22Rv1 (cell line): ENCODE measurements around the gene EMX2.

ENCODE experiments used
- H3K27ac ChIP-seq: fragments of 450-650 bp; 2 replicates; pipeline ENCODE4 v1.5.1; 2017
- ZFX ChIP-seq: fragments of 450-650 bp; IDR thresholded peaks from 2 replicates; pipeline ENCODE4 v1.6.1; 2017; ENCODE audit warnings: antibody characterized with exemption, borderline replicate concordance
- TF ChIP-seq, protein P1 (sequence below): fragments of 450-650 bp; IDR thresholded peaks from 2 replicates; pipeline ENCODE4 v1.5.1; 2017; ENCODE audit warnings: mild to moderate bottlenecking

EMX2 gene

DNA sequence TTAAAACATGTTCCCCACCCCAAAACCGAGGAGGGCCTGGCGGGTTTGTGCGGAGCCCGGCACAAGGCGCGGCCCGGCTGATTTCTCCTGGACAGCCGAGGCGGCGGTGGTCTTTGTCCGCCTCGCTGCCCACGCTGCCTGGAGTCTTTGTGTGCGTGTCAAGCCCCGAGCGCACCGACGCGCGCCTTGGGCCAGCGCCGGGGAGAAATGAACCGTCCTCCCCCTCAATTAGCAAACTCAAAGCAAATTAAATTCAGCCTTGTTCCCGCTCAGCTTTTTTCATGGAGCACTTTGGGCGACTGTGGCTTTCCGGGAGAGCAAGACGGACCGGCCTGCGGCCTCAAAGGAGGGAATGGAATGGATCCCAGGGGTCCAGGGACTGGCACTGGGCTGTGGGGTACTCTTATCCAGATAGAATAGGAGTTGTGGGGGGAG is 4.1 kb downstream of the EMX2 start:
- TF ChIP-seq, protein P1, sequence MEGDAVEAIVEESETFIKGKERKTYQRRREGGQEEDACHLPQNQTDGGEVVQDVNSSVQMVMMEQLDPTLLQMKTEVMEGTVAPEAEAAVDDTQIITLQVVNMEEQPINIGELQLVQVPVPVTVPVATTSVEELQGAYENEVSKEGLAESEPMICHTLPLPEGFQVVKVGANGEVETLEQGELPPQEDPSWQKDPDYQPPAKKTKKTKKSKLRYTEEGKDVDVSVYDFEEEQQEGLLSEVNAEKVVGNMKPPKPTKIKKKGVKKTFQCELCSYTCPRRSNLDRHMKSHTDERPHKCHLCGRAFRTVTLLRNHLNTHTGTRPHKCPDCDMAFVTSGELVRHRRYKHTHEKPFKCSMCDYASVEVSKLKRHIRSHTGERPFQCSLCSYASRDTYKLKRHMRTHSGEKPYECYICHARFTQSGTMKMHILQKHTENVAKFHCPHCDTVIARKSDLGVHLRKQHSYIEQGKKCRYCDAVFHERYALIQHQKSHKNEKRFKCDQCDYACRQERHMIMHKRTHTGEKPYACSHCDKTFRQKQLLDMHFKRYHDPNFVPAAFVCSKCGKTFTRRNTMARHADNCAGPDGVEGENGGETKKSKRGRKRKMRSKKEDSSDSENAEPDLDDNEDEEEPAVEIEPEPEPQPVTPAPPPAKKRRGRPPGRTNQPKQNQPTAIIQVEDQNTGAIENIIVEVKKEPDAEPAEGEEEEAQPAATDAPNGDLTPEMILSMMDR = no peak
- TF ChIP-seq ZFX = no peak
- H3K27ac ChIP-seq = no peak overlapping the region

DNA sequence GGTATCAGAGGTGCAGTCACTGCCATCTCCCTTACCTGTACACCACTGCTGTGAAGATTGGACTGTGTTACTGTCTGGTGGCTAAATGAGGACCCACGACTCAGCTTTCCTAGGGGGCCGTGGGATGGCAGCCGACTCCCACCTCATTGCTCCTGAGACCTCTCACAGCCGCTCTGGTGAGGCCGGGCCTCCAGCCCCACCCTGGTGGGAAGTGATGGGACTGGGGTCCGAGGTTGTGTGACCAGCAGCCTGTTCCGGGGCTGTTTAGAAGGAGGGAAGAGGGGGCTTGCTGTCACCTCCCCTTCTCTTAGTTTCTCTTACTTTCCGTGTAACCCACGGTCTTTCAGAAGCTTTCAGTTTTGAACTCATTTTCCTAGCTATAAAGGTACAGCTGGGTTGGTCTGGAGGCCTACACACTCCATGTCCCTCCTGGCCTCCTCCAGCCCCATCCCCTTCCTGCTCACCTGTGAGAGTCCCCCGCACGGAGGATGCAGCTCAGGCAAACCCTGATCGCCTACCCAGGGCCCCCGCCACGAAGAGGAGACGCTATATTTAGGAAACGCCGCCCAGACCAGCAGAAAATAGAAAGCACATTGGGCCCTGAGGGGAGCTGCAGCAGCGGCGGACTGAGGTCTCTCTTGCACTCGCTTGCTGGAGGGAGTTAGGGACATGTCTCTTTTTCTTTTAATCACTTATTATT is 4.6 kb downstream of the EMX2 start:
- no peak overlapping the region for H3K27ac ChIP-seq
- TF ChIP-seq, protein P1 = no peak
- no peak for TF ChIP-seq ZFX

DNA sequence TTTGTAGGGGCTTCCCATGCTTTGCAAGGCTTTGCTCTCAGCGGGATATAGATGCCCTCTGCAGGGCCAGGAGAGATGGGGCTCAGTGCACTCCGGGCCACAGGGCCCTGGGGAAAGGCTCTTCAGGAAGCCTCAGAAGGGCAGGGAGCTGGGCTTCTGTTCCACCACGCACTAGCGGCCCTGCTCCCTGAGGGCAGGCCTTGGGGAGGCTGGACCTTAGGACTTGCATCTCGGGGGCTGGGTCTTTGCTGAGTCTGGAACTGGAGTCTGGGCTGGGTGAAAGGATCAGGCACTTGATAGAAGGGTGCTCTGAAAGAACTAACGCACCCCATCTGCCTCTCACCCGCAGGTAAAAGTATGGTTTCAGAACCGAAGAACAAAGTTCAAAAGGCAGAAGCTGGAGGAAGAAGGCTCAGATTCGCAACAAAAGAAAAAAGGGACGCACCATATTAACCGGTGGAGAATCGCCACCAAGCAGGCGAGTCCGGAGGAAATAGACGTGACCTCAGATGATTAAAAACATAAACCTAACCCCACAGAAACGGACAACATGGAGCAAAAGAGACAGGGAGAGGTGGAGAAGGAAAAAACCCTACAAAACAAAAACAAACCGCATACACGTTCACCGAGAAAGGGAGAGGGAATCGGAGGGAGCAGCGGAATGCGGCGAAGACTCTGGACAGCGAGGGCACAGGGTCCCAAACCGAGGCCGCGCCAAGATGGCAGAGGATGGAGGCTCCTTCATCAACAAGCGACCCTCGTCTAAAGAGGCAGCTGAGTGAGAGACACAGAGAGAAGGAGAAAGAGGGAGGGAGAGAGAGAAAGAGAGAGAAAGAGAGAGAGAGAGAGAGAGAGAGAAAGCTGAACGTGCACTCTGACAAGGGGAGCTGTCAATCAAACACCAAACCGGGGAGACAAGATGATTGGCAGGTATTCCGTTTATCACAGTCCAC is 5.4 kb downstream of the EMX2 start:
- TF ChIP-seq, protein P1 = no peak
- no peak for TF ChIP-seq ZFX
- H3K27ac ChIP-seq = no peak overlapping the region

DNA sequence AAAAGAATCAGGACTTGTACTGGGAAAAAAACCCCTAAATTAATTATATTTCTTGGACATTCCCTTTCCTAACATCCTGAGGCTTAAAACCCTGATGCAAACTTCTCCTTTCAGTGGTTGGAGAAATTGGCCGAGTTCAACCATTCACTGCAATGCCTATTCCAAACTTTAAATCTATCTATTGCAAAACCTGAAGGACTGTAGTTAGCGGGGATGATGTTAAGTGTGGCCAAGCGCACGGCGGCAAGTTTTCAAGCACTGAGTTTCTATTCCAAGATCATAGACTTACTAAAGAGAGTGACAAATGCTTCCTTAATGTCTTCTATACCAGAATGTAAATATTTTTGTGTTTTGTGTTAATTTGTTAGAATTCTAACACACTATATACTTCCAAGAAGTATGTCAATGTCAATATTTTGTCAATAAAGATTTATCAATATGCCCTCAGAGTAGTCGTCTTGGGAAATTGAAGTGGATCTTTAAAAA is 6.6 kb downstream of the EMX2 start:
- H3K27ac ChIP-seq = no peak overlapping the region

DNA sequence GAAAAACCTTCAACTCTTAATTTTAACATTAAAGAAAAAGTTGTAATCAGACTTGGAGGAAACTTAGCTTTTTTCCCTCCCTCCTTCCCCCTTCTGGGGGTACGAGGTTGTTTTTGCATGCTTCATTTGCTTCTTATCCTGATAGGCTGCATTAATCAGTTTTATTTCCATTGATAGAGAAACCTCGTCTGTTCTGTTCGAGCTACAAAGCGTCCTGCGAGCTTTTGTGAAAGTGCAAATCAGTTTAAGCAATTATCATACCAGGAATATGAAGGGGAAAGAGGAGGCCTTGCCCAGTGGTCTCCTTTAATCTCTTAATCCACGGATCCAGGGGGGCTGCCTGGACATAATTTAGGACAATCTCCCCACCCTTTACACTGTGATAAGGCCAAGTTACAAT is 7.5 kb downstream of the EMX2 start:
- TF ChIP-seq ZFX = no peak
- TF ChIP-seq, protein P1 = no peak

More for the DNA sequence above, 6.6 kb downstream of the EMX2 start:
- TF ChIP-seq, protein P1 = no peak
- no peak for TF ChIP-seq ZFX

DNA sequence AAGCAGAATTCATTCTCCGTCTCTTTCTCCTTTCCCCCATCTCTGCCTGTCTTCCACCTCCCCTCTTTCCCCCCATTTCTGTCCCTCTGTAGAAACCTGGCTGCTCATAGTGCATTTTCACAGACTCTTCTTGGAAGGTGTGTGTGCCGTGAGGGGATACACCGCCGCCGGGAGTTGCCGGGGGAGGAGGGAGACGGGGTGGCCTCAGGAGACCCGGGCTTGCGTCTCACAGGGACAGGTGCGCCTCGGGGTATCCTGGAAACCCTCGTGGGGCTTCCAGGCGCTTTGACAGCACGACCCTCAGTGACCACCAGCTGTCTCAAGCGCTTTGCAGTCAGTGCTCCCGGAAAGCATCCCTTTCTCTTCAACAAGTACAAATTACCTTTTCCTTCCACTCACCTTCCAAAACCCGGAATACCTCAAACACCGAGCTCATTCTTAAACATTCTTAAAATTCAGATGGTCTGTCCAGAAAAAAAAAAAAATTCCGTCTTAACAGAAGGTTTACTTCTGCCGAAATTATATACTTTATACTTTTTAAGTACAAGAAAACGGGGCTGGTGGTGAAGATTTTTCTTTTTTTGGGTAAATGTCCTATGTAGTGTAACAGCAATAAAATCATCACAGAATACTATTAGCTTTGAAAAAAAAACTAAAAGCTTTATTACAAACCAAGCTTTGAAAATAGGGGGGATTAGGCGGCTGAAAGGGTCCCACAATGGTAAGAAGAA is 8.2 kb downstream of the EMX2 start:
- TF ChIP-seq ZFX = no peak
- TF ChIP-seq, protein P1 = no peak
- no peak overlapping the region for H3K27ac ChIP-seq

More for the DNA sequence above, 7.5 kb downstream of the EMX2 start:
- H3K27ac ChIP-seq = no peak overlapping the region
